ENCODE results near the gene PFKL.

Gene PFKL

DNA sequence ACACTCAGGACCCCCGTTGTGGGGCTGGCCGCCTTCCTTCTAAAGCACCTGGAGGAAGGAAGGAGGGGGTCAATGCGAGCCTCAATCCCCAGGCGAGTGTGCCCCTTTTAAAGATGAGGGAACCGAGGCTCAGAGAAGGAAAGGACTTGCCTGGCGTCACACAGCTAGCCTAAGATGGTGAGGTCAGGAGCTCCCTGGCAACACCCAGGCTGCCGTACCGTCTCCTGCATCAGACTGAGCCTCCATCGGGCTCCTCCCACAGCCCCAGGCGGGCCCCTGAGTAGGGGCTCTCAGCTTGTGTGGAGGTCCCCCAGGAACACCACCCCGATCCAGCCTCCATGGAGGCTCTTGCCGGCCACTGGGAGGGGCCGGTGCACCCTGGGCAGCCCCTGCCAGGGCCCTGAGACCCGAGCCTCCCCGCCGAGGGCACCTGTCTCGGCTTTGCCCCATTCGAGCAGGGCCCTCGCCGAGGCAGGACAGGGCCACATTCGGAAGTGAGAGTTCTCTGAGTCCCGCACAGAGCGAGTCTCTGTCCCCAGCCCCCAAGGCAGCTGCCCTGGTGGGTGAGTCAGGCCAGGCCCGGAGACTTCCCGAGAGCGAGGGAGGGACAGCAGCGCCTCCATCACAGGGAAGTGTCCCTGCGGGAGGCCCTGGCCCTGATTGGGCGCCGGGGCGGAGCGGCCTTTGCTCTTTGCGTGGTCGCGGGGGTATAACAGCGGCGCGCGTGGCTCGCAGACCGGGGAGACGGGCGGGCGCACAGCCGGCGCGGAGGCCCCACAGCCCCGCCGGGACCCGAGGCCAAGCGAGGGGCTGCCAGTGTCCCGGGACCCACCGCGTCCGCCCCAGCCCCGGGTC lies 14.5 kb upstream of the PFKL start, which contains the start of gene AIRE:
Gene AIRE, plus strand, starts transcription at position 739 of the 855 bp plus-strand sequence. CDS start 131 bp downstream, outside the sequence.
- ChIA-PET CTCF (interaction anchor here (0.9 kb wide), 1 partner anchor 12 kb away, joined by 6 read pairs; no protein-coding TSS in a partner anchor), POLR2A (ENCODE audit: low non-redundant PET) (no interaction called here)
- TF ChIP-seq, protein P1, sequence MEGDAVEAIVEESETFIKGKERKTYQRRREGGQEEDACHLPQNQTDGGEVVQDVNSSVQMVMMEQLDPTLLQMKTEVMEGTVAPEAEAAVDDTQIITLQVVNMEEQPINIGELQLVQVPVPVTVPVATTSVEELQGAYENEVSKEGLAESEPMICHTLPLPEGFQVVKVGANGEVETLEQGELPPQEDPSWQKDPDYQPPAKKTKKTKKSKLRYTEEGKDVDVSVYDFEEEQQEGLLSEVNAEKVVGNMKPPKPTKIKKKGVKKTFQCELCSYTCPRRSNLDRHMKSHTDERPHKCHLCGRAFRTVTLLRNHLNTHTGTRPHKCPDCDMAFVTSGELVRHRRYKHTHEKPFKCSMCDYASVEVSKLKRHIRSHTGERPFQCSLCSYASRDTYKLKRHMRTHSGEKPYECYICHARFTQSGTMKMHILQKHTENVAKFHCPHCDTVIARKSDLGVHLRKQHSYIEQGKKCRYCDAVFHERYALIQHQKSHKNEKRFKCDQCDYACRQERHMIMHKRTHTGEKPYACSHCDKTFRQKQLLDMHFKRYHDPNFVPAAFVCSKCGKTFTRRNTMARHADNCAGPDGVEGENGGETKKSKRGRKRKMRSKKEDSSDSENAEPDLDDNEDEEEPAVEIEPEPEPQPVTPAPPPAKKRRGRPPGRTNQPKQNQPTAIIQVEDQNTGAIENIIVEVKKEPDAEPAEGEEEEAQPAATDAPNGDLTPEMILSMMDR (conservative IDR thresholded peaks at IDR 0.05; ENCODE audit: low read depth): no peak
- DNase-seq (ENCODE audit: low spot score): no peak
- H3K27ac ChIP-seq: no peak within 1 kb of the TSS

DNA sequence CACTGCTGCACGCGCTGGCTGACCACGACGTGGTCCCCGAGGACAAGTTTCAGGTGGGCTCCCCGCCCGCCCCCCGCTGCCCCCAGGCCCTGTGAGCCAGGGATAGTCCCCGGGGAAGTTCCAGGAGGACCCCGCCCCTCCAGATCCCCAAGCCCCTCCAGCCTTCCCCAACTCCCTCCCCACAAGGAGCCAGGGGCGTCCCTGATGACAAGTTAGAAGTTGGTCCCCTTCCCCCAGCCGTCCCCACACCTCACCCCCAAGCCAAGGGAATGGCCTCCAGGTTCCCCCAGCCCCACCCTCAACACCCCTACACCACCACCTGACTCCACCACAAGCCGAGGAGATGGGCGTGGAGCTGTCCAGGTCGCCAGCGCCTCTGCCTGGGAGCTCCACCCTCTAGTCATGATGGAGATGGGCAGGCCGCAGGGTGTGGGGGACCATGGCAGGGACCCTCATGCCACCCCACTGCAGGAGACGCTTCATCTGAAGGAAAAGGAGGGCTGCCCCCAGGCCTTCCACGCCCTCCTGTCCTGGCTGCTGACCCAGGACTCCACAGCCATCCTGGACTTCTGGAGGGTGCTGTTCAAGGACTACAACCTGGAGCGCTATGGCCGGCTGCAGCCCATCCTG lies 13.7 kb upstream of the PFKL start:
- ChIA-PET POLR2A (ENCODE audit: low non-redundant PET) (no interaction called here), CTCF (no interaction called here)
- no peak overlapping the region for H3K27ac ChIP-seq
- no peak for DNase-seq (ENCODE audit: low spot score)
- TF ChIP-seq, protein P1 (conservative IDR thresholded peaks at IDR 0.05; ENCODE audit: low read depth): no peak

DNA sequence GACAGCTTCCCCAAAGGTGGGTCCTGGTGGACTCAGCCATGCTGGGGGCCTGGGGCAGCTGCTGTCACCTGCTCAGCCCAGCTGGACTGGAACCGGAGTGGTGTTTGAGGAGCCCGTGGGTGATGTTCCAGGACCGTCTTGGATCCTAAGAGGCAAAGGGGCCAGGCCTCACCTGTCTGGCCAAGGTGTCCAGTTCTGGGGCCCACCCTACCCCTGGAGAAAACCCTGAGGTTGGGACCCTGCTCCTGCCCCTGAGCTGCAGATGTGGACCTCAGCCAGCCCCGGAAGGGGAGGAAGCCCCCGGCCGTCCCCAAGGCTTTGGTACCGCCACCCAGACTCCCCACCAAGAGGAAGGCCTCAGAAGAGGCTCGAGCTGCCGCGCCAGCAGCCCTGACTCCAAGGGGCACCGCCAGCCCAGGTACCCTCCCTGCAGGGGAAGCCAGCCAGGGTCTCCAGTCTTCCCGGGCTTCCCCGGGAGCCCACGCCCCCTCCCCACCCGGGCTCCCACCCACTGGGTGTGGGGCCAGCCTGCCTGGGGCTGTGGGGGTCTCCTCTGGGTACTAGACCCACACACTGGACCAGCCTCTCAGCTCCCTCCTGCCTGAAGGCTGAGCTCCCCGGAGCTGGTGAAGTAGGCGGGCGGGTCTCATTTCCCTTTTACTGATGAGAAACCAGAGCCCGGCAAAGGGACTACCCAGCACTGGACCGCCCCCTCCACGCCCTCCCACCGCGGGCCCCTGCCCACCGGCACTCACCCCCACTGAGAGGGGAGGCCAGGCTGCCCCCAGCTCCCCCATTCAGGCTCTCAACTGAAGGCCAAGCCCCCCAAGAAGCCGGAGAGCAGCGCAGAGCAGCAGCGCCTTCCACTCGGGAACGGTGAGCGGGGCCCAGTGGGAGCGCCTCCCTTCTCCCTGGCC lies 12.9 kb upstream of the PFKL start:
- ChIA-PET POLR2A (ENCODE audit: low non-redundant PET) (no interaction called here), CTCF (no interaction called here)
- no peak for DNase-seq (ENCODE audit: low spot score)
- TF ChIP-seq, protein P1 (conservative IDR thresholded peaks at IDR 0.05; ENCODE audit: low read depth): no peak
- H3K27ac ChIP-seq: no peak overlapping the region

DNA sequence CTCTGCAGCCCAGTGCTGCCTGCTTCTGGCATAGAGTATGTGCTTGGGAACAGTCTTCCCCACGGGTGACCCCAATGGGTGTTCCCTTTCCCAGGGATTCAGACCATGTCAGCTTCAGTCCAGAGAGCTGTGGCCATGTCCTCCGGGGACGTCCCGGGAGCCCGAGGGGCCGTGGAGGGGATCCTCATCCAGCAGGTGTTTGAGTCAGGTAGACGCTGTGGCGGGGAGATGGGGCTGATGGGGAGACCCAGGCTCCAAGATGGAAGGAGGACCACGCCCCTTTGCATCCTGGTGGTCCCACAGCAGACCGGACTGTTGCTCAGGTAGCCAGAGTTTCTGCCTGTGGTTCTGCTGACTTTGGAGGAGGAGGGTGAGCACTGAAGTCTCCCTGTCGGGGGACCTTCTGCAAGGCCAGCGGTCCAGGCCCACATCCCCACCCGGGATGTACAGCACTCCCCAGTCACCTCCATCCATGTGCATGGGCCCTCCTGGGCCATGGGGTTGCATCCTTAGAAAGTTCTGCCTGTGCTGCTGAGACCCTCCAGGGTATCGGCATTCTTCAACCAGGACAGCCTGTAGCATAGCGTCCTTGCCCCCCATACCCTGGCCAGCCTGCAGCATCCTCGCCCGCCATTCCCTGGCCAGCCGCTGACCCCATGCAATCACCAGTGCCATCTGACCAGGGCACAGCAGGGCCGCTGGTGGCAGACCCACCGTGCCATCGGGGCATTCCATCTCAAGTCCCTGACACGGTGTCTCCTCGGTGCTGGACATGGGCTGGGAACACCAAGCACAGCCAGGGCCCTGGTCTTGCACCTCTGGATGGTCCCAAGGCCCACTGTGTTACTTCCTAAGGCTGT lies 11.4 kb upstream of the PFKL start:
- no peak overlapping the region for H3K27ac ChIP-seq
- ChIA-PET POLR2A (ENCODE audit: low non-redundant PET) (interaction anchor here (0.6 kb wide), 1 partner anchor 25 kb away, joined by 3 read pairs; no protein-coding TSS in a partner anchor), CTCF (interaction anchor here (0.6 kb wide), 1 partner anchor 8 kb away, joined by 3 read pairs; no protein-coding TSS in a partner anchor)
- DNase-seq (ENCODE audit: low spot score): no peak
- TF ChIP-seq, protein P1 (conservative IDR thresholded peaks at IDR 0.05; ENCODE audit: low read depth): no peak

DNA sequence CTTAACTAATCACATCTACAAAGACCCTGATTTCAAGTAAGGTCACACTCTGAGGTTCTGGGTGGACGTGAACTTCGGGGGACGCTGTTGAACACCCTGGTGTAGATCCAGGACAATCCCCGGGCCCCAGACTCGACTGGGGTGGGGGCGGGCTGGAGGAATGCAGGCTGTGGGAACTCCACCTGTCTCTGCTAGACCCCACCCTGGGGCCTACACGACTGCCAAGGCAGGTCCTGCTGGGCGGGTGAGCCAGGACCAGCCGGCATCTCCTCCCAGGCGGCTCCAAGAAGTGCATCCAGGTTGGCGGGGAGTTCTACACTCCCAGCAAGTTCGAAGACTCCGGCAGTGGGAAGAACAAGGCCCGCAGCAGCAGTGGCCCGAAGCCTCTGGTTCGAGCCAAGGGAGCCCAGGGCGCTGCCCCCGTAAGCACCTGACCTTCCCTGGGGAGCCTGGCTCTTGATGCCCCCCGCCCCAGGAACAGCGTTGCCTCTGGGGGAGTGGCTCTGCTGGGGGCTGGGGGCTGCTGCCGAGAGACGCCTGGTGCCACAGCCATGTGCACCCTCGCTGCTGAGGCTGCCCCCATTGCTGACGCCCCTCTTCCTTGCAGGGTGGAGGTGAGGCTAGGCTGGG lies 10.4 kb upstream of the PFKL start:
- ChIA-PET CTCF (no interaction called here), POLR2A (ENCODE audit: low non-redundant PET) (no interaction called here)
- TF ChIP-seq, protein P1 (conservative IDR thresholded peaks at IDR 0.05; ENCODE audit: low read depth): no peak
- no peak overlapping the region for H3K27ac ChIP-seq
- DNase-seq (ENCODE audit: low spot score): no peak

Measured in RWPE1 (cell line).